SIG-M5 treated with dmso at 0.1 percent for 504 hours (cell line): Measurements from ENCODE around the gene KIAA0319L.
A peak's percentile ranks its signal among the peaks of the same experiment; 100 is the strongest.

Source experiments
- DNase-seq: peaks from one replicate; lab custom pipeline; 2025; ENCODE audit not compliant: unreplicated experiment; lab: John Stamatoyannopoulos, UW

KIAA0319L gene

GRCh38 chr1:35449334-35450008, 107.7 kb downstream of the KIAA0319L start:
- DNase-seq: no peak

- DNase-seq: peak; percentile 83
These were observed 108.8 kb downstream of the KIAA0319L start for GRCh38 chr1:35448344-35448801.

DNA sequence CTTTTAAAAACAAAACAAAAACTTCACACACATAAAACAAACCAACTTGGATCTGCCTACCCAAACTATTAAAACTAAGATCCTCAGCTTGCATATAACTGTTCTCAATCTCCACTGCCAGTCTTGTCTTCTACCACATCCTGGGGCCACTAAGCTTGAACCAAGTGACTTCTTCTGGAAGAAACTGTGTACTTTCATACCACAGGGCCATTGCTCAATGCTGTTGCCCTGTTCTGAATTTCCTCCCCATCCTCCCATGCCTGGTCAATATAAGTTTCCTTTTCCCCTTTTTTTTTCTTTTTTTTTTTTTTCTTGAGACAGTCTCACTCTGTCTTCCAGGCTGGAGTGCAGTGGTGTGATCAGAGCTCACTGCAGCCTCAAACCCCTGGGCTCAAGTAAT, 109.9 kb downstream of the KIAA0319L start:
- DNase-seq: peak; percentile 84

- DNase-seq: no peak
These were observed 112.8 kb downstream of the KIAA0319L start for GRCh38 chr1:35444519-35444774.

- DNase-seq: no peak
These were observed 113.3 kb downstream of the KIAA0319L start for GRCh38 chr1:35443768-35444518.

DNA sequence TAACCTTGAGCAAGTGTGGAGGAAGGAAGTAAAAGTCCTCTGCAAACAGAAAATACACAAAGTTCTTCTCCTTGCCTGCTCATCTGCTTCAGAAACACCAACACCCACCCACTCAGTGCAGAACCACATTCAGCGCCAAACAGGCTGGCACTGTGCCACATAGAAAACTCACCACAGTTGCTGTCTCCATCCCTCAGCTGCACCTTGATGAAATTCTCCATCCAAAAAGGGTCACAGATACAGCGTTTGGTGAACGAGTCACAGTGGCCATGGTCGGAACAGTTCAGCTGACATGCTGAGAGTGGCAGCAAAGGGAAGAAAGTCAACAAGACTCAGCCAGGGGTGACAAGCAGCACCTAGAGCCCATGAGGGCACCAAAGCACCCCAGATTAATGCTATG, 114.5 kb downstream of the KIAA0319L start:
- DNase-seq: no peak

DNA sequence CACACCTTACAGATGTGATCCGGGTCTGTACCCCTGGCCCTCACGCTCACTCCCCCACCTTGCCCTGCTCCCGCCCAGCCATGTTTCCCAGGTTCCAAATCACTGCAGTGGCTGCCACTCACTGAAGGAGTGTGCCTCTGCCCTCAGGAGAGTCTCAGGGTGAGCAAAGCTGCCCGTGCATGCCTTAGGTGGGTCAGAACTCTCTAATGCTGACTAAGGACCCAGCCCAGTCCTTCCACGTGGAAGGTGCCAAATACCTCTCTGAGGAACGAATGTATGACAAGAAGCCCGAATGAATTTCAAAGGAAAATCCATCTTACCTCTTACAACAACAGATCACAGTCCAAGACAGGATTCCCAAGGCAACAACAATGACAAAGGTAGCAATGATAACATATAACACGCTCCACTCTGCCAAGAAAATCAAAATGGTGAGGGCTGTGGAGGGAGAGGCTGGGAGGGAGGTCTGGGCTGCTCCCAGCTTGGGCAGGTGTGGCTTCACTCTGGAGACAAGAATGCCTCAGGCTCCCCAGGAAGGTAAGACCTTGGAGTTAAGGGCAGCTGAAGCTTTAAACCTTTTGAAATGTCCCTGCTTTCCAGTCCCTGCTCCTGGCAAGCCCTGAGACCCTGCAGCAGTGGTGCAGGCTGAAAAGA, 115.2 kb downstream of the KIAA0319L start:
- DNase-seq: no peak

- DNase-seq: no peak
These were observed 117.6 kb downstream of the KIAA0319L start for GRCh38 chr1:35439626-35440025.

- DNase-seq: no peak
These were observed 120.0 kb downstream of the KIAA0319L start for GRCh38 chr1:35437200-35437599.

- no peak for DNase-seq
These were observed 121.1 kb downstream of the KIAA0319L start for GRCh38 chr1:35436078-35436477.

GRCh38 chr1:35434703-35435102, 122.5 kb downstream of the KIAA0319L start:
- no peak for DNase-seq

- DNase-seq: no peak
These were observed 123.5 kb downstream of the KIAA0319L start for GRCh38 chr1:35433714-35434113.

GRCh38 chr1:35432231-35432630, 125.0 kb downstream of the KIAA0319L start:
- no peak for DNase-seq

DNA sequence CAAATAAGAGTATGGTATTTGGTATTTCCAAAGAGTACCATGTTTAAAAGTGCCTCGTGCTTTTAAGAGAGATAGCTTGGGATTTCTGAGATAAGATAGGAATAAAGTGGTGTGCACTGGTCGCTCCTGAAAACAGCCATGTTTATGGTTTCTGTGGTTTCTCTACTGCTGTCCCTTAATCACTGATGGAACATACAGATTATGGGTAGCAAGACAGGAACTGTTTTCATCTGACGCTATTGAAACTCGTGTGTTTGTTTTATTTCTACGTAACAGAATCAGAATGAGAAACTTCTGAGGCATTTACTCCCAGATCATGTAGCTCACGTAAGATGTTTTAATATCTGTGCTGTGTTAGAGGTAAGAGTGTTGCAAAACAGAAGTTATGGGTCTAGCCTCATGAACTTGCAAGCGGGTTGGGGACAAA, 126.0 kb downstream of the KIAA0319L start:
- DNase-seq: no peak

DNA sequence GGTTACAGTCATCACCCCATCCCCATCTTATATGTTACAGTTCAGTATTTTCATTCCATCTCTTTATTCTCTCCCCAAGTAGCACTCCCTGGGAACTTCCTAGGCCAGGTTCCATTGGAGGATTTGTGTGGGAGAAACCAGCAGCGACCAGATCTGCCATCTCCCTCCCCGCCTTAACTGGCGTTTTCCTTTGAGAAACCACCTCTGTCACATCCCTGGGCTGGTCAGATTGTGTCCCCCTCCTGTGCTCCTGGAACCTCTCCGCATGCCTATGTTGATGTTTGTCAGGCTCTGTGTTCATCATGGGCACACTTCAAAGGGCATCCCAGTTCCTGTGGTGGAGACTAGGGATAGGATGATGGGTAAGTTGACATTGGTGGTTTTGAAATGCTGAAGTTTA, 126.4 kb downstream of the KIAA0319L start:
- DNase-seq: no peak

- no peak for DNase-seq
These were observed 128.8 kb downstream of the KIAA0319L start for GRCh38 chr1:35428360-35428759.

DNA sequence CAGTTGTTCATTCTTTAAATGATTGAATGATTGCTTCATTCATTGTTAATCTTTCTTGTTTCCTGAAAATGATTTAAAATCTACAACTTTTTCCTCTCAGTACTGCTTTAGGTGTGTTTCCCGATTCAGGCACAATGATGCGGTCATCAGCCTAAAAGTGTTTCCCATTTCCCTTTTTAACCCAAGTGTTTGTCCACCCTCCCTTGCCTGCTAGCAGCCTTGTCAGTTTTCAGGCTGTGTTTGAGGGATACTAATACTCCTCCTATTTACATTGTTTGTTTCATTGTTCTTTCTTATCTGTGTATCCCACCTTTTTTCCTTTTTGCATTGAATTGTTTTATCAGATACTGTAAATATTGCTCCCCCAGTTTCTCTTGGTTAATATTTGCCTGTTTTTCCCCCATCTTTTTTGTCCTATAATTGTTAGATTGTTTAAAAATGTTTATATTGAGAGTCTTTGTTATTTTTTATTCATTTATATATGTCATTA, 131.1 kb downstream of the KIAA0319L start:
- DNase-seq: no peak

DNA sequence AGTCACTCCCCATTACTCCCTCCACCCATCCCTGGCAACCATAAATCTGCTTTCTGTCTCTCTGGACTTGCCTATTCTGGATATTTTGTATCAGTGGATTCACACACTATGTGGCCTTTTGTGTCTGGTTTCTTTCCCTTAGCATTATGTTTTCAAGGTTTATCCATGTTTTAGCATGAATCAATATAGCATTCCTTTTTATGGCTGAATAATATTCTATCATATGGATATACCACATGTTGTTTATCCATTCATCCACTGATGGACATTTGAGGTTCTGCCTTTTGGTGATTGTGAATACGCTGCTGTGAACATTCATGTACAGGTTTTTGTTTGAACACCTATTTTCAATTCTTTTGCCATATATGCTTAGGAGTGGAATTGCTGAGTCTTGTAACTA, 148.3 kb downstream of the KIAA0319L start:
- DNase-seq: no peak

- no peak for DNase-seq
These were observed 149.5 kb downstream of the KIAA0319L start for GRCh38 chr1:35407743-35408142.

GRCh38 chr1:35406103-35406502, 151.1 kb downstream of the KIAA0319L start:
- no peak for DNase-seq

DNA sequence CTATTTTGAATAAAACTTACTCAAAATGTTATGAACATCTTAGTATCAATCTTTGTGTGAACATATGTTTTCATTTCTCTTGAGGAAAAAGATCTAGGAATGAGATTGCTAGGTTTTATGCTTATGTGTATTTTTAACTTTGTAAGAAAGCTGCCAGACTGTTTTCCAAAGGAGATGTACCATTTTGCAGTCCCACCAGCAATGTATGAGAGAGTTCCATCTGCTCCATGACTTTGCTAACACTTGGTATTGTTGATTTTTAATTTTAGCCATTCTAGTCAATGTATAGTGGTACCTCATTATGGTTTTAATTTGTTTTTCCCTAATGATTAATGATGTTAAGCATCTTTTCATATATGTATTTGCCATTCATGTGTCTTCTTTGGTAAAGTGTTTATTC, 156.2 kb downstream of the KIAA0319L start:
- DNase-seq: no peak

GRCh38 chr1:35398739-35399138, 158.5 kb downstream of the KIAA0319L start:
- no peak for DNase-seq
